Measurements from ENCODE around the gene C2CD3. TPM values are rescaled to one million over a fixed set of nuclear protein-coding genes. Genes with fewer than 3 reads are reported as not detected.

The C2CD3 gene
- total and polyA plus RNA-seq, 9 of the 15 experiments (the other 6 are each of a cell fraction or from before 2014, with no cell fraction given), result 4.4 to 20.2 (median 15.4) TPM

- peak; percentile 36 for TF ChIP-seq MEIS2 (IDR thresholded peaks at IDR 0.05; ENCODE audit: partially characterized antibody)
- peak; percentile 68 for TF ChIP-seq ZFX (CRISPR knock-in tag; IDR thresholded peaks at IDR 0.05)
- TF ChIP-seq ZNF766 (CRISPR knock-in tag; conservative IDR thresholded peaks at IDR 0.05), result 0 out of 2 replicates have a peak, but pooled peaks have one; percentile 31
- no peak for TF ChIP-seq WHSC1 (IDR thresholded peaks at IDR 0.05; ENCODE audit: low read length)
- TF ChIP-seq SMARCE1 (IDR thresholded peaks at IDR 0.05), result 0 out of 2 replicates have a peak, but pooled peaks have one; percentile 10
- TF ChIP-seq RCOR1 (IDR thresholded peaks at IDR 0.05; ENCODE audit: borderline replicate concordance in 1 of 2, low read depth in 2 of 2, low read length in 2 of 2), result peak in 1 of 2 experiments; percentile 13; a peak in 1 of 4 replicates
- TF ChIP-seq C11orf30 (IDR thresholded peaks at IDR 0.05; ENCODE audit: low read depth), result peak; percentile 96
Observed at GRCh38 chr11:74085542-74085892, 85.3 kb downstream of the C2CD3 start (continued).

GRCh38 chr11:74084796-74085541, 85.8 kb downstream of the C2CD3 start:
- Histone ChIP-seq H3K4me3 (no peak overlapping the region), H3K4me1 (replicated peaks in 1 of 2; ENCODE audit: control insufficient read depth in 2 of 2, insufficient read depth in 2 of 2, low read length in 2 of 2) (peaks cover 7 to 28% of the 10 kb centered on the region in 2 experiments), H3K36me3 (ENCODE audit: control insufficient read depth, insufficient read depth, low read length) (peaks cover 20% of the 10 kb centered on the region; the same call in 1 of the 3 replicates), H3K9me1 (ENCODE audit: control insufficient read depth, insufficient read depth, low read length) (no peaks in the 10 kb centered on the region), H3K27ac (ENCODE audit: extremely low read depth, low read depth, low read length) (peak overlapping the region; percentile 48; the same call in 2 of the 3 replicates), H4K20me1 (replicated peaks; ENCODE audit: control insufficient read depth, insufficient read depth, low read length) (no peaks in the 10 kb centered on the region), H2AFZ (ENCODE audit: low read depth, low read length) (0 out of 2 replicates have a peak overlapping the region, but pooled peaks have one; percentile 52), H3K4me2 (ENCODE audit: insufficient read depth, low read length) (no peak overlapping the region; the same call in 1 of the 2 replicates), H3K9ac (ENCODE audit: insufficient read depth in 1 of 2, low read depth in 2 of 2, low read length in 2 of 2) (no peak overlapping the region), H3K79me2 (ENCODE audit: control insufficient read depth, insufficient read depth, low read length) (no peaks in the 10 kb centered on the region), H3K9me3 (replicated peaks; ENCODE audit: control insufficient read depth, insufficient read depth, low read depth, low read length) (no peaks in the 10 kb centered on the region), H3K27me3 (ENCODE audit: control insufficient read depth in 2 of 2, insufficient read depth in 2 of 2, low read length in 2 of 2) (no peaks in the 10 kb centered on the region)
- DNase-seq (ENCODE audit: extremely low read depth in 1 of 4, low spot score in 3 of 4) (no peak), FAIRE-seq (no peak), ATAC-seq (no peak)
- CTCF ChIA-PET (ENCODE audit: low intra/inter-chr PET ratio), result no interaction called here
- POLR2A ChIA-PET, result interaction anchor here (1.1 to 1.9 kb wide), 3 partner anchors 11 to 105 kb away, joined by 3 to 9 read pairs (median 3); no protein-coding TSS in a partner anchor
- in situ Hi-C loops (cut with MboI) (loop anchor here (5.0 kb wide), 1 partner anchor 98 kb away; no protein-coding TSS in a partner anchor), intact Hi-C loops (cut with micrococcal nuclease) (loop anchor here (5.0 kb wide), 1 partner anchor 73 kb away; no protein-coding TSS in a partner anchor)
- BruUV-seq (replicated peaks), result no TSS peak
- WGBS (ENCODE audit: insufficient coverage, low coverage, missing lambda C conversion rate), result 29% methylated on average over 2 of the region's 2 CpGs
- TF ChIP-seq SAP30 (IDR thresholded peaks at IDR 0.05; ENCODE audit: borderline replicate concordance, insufficient read depth, low read depth, low read length, poor library complexity, severe bottlenecking) (no peak), ZC3H8 (IDR thresholded peaks at IDR 0.05) (no peak), ZKSCAN1 (IDR thresholded peaks at IDR 0.05; ENCODE audit: low read depth, low read length) (no peak), NFXL1 (CRISPR knock-in tag; IDR thresholded peaks at IDR 0.05) (no peak), ZBTB49 (CRISPR knock-in tag; IDR thresholded peaks at IDR 0.05; ENCODE audit: borderline replicate concordance) (no peak), XRCC5 (IDR thresholded peaks at IDR 0.05; ENCODE audit: low read depth, low read length) (no peak), ARID1B (IDR thresholded peaks at IDR 0.05) (no peak), EP400 (IDR thresholded peaks at IDR 0.05) (0 out of 2 replicates have a peak, but pooled peaks have one; percentile 19), MAFK (IDR thresholded peaks at IDR 0.05; ENCODE audit: low read length) (no peak), FOXM1 (IDR thresholded peaks at IDR 0.05; ENCODE audit: low read depth) (0 out of 2 replicates have a peak, but pooled peaks have one; percentile 8), FOXM1 (CRISPR knock-in tag; IDR thresholded peaks at IDR 0.05; ENCODE audit: low read depth) (no peak), PTBP1 (IDR thresholded peaks at IDR 0.05; ENCODE audit: low read depth, low read length) (no peak), ZSCAN32 (CRISPR knock-in tag; IDR thresholded peaks at IDR 0.05) (no peak), LARP7 (IDR thresholded peaks at IDR 0.05) (no peak)
